HG02798 (cell line): ENCODE results near the gene TCF15.
"Not testable (repeated sequence)": the region's sequence is repeated elsewhere in the genome, so short reads cannot be mapped to it uniquely, and the experiment has no call there.

Experiments
- ATAC-seq: cut with Tn5 transposase; IDR thresholded peaks from one replicate; pipeline ENCODE4 v1.9.1; 2021; ENCODE audit warnings: mild to moderate bottlenecking; ENCODE audit not compliant: unreplicated experiment, poor library complexity

TCF15 gene

DNA sequence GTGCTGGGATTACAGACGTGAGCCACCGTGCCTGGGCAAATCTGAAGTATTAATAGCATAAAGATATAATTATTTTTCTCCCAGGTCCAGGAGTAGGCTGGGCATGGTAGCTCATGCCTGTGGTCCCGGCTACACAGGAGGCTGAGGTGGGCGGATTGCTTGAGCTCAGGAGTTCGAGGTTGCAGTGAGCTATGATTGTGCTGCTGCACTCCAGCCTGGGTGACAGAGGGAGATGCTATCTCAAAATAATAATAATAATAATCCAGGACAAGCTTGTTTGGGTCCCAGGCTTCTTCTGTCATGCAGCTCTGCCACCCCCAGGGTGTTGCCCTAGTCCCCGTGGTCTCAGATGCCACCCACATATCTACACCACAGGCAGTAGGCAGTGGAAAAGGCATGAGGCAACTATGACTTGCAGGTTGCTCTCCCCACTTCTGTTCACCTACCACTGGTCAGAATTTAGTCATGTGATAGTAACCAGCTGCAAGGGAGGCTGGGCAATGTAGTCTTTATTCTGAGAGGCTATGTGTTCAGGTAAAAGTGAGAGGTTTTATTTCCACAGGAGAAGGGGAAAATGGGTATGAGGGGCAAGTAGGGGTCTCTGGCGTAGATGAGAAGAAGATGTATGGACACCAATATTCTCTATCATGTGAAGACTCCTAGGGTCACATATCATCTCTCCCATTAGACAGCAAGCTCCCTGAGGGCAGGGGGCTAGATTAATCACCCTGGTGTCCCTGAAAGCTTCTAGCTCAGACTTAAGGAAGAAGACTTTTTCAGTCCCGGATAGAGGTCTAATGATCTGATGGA lies 25.7 kb downstream of the TCF15 start:
- ATAC-seq: no peak

DNA sequence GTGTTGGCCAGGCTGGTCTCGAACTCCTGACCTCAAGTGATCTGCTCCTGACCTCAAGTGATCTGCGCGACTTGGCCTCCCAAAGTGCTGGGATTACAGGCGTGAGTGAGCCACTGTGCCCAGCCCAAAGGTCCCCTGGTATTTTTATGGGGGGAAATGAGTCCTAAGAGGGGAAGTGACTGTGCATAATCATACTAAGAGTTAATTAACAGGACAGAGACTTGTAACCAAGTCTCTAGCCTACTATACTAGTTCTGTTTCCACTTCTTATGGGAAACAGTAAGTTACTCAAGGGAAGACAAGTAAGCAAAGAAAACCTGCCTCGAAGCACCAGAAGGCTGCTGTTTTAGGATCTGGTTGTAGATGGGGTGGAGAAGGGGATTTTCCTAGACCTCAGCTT lies 27.9 kb downstream of the TCF15 start:
- no peak for ATAC-seq

DNA sequence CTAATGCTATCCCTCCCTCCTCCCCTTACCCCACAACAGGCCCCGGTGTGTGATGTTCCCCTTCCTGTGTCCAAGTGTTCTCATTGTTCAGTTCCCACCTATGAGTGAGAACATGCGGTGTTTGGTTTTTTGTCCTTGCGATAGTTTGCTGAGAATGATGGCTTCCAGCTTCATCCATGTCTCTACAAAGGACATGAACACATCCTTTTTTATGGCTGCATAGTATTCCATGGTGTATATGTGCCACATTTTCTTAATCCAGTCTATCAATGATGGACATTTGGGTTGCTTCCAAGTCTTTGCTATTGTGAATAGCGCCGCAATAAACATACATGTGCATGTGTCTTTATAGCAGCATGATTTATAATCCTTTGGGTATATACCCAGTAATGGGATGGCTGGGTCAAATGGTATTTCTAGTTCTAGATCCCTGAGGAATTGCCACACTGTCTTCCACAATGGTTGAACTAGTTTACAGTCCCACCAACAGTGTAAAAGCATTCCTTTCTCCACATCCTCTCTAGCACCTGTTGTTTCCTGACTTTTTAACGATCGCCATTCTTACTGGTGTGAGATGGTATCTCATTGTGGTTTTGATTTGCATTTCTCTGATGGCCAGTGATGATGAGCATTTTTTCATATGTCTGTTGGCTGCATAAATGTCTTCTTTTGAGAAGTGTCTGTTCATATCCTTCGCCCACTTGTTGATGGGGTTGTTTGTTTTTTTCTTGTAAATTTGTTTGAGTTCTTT lies 31.0 kb downstream of the TCF15 start:
- not testable (repeated sequence) for ATAC-seq

DNA sequence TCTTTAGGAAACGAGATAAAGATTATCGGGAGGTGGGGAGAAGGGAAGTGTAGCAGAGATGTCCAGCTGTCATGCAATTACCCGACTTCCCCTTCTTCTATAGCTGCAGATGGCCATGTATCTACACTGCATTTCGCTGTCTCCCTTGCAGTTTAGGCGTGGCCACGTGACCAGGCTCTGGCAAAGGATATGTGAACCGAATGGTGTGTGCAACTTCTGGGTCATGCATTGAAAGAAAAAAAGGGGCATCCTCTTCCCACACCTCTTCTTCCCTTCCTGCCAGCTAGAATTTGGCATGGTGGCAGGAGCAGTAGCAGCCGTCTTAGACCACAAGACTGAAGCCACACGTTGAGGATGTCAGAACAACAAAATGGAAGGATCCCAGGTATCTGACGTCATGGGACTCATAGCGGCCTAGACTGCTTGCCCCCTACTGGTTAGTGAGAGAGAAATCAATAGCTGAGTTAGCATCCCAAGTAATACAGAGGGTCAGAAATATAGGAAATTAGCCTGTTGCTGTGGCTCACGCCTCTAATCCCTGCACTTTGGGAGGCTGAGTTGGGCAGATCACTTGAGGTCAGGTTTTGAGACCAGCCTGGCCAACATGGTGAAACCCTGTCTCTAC lies 32.8 kb downstream of the TCF15 start:
- ATAC-seq: no peak

DNA sequence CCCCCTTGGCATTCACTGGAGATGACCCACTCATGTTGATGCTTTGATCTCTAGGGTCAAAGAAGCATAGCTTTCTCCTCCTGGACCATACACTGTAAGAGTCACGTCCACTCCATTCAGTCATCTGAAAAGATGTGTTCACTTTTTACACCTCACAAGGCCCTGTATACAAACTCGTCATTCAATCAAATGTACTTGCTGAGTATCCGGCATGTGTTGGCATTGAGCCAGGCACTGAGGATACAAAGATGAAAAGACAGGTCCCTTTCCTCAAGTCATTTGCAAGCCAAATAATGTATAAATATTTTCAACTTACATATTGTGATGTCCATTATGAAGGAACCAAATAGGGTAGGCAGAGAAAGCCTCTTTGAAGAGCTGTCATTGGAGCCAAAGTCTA lies 34.0 kb downstream of the TCF15 start:
- no peak for ATAC-seq

DNA sequence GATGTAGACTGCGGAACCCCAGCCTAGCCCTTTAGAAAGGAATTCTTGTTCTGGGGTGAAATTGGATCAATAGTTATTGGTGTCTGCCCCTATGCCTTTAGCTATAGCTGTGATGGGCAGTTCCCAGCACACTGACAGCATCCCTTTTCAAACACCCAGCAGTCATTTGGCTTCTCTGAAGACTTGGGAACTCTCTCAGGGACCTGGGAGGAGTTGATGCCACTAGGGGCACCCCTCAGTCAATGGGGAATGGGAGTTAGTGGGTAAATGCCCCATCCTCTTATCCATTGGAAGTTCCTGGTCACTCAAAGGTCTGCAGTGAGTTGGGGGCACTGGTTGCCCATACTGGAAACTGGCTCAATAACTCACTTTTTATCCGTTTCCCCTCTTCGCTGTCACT lies 34.9 kb downstream of the TCF15 start:
- ATAC-seq: no peak

DNA sequence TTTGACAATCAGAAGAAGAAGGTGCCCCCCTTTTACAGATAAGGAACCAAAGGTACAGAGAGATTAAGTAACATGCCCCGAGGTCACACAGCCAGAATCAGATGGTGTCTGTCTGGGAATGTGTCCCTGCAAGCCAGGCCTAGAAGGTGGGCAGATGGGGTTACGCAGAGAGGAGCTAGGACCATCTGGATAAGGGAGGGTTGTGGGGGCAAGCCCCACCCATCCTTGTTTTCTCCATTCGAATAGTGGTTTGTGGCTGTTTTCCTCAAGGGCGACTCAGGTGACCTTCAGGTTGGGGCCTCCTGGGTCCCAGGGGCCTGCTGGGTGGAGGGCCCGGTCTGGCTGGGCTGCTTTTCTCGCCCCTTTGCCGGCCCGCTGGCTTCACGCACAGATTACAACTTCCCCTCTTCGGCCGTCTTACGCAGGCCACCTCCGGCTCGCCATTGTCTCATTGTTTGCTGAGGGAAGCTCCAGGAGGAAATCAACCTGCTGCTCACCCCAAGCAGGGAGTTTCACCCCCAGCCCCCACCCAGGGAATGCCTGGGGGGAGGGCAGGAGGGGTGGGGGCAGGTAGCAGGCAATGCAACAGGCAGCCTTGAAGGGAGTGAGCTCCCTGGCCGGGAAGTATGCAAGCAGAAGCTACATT lies 35.7 kb downstream of the TCF15 start:
- no peak for ATAC-seq

DNA sequence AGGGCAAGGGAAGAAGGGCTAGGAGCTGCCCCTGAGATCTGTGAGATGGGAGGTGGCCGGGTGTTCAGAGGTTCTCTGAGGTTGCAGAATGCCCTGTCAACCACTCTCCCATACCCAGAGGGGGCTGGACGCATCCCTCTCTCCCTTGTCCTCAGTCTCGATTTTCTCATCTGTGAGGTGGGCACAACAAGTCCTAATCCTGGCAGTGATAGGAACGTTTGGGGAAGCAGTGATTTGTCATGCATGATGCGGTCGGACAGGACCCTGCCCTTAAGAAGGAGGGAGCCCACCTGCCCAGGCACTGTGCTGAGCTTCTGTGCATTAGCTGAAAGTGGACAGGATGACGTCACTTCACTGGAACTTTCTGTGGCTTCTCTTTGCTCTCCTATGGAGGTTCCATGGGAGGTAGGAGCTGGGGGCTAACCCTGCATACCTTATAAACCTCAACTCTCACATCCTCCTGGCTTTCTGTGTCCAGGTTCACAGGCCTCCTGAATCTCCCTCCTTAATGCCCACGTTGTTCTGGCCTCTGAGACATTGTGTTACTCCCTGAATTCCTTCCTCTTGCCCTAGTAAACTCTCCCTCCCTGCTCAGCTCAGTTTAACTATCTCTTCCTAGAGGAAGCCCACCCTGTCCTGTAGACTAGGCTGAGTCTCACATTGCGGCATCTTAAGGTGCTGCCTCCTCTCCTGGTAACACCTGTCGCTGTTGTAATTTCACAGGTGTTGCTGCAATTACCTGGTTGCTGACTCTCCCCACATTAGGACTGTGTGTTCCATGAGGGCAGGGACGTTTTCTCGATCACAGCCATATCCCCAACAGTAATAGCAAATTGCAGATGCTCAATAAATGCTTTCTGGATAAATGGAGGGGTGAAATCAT lies 36.5 kb downstream of the TCF15 start:
- no peak for ATAC-seq

DNA sequence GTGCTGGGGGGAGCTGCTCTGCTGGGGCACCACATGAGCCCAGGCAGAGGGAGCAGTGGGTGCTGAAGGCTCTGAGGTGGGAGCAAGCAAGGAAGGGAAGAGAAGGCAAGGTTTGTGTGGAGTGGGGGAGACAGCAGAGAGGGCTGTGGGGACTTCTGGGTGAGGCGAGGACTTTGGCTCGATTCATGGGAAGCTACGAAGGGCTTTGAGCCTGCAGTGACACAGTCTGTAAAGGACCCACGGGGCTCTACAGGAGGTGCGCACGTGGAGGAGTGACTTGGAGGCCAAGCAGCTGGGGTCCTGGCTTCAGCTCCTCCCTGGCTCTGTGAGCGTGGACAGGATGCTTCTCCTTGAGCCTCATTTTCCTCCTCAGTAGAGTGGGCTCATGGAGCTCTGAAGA lies 37.4 kb downstream of the TCF15 start:
- no peak for ATAC-seq

DNA sequence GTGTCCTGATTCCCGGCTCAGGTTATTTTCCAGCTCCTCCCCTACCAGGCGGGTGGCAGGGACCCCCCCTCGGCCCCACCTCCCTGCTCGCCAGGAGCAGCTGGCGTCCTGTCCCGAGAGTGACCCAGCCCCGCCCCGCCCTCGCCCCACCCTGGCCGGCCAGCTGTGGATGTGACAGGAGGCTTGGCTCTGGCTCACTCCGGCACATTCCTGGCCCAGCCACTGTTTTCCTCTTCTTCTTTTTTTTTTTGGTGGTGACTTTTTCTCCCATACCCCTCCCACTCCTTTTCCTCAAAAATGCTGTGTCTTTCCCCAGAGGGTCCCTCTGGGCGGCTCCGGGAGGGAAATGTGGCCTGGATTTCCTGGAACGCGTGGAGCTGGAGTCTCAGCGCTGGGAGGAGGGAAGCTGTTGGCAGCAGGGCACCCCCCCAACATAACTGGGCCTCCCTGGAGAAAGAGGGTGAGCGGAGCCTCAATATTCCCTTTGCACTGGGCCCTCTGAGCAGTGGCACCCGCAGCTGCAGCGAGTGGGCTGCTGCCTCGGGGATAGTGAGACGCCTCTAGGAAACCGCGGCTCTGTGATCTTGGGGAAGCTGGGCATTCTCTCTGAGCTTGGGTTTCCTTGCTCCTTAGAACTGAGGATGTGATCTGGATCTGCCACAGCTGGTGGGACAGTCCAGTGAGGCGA lies 38.2 kb downstream of the TCF15 start:
- ATAC-seq: no peak

DNA sequence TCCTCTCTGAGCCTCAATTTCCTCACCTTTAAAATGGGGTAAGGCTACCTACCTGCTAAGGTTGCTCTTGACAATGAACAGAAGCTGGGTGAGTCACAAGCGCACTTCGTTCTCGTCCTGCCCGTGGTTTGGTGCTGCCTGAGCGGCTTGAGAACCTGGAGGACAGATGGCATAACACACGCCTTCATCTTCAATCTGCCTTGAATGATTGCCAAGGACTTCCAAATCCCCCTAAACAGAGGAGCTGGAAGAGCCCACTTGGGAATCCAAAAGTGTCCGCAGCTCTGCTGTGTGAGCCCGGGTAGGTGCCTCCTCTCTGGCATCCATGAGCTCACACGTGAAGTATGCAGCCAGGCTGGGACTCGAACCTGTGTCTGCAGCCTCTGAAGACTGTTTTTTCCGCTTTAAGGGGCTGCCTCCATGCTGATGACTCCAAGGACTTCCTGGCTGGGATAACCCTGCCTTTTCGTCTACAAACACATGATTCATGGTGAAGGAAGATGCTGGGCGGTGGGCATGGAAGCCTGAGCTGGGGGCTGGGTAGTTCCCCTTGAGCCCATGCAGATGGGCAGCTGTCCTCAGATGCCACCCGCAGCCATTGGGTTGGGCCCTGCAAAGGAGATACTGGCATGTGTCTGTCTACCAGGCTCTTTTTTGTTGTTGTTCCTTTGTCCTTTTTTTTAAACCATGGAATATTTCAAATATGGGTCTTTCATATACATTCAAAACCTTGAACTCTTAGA lies 41.3 kb downstream of the TCF15 start:
- ATAC-seq: no peak

DNA sequence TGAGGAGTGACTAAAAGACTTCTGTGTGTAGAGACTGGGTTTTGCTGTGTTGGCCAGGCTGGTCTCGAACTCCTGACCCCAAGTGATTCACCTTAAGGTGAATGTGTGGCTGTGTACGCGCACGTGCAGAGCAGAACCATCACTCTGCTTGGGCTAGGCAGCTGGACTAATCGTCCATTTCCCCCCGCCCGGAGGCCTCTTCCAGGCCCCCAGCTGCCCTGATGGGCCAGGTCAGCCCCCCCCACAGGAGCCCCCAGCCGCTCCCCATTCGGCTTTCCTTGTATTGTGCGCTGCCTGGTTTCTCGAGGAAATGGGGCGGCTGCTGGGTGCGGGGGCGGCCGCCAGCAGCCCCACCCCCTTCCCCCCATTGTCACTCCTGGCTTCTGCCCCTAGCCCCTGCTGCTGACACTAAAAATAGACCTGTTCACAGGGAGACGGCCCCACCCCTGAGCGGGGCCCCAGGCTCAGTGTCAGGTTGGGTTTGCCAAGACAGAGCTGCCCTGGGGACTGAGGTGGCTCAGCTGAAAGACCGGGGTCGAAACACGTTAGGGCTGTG lies 41.9 kb downstream of the TCF15 start:
- no peak for ATAC-seq

DNA sequence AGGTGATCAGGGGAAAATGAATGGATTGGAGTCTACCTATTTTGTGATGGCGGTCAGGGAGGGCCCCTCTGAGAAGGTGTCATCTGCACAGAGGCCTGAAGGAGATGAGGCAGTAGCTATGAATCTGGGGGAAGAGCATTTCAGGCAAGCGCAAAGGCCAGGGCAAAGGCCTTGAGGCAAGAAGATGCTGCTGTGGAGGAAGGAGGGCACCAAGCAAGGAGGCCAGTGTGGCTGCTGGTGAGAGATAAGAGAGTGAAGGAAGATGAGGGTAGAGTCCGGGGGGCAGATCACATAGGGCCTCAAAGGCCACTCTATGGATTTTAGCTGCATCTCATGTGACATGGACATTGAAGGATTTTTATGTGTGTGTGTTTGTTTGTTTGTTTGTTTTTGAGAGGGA lies 45.9 kb downstream of the TCF15 start:
- ATAC-seq: no peak

DNA sequence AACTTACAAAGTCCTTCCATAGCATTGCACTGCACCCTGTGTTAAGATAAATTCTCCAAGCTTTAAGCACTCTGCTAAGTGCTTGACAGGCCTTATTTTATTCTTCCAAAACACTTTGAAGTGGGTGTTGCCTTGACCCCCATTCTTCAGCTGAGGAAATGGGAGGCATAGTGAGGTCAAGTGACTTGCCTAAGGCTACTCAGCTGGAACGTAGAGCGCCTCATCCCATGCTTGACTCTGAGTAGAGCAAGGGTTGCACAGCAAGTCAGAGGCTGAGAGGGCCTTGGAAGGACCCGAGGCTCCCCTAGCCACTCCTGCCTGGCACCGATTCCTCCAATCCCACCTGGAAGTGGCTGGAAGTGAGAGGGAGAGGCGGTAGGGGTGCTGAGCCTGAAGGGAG lies 46.9 kb downstream of the TCF15 start:
- ATAC-seq: no peak

DNA sequence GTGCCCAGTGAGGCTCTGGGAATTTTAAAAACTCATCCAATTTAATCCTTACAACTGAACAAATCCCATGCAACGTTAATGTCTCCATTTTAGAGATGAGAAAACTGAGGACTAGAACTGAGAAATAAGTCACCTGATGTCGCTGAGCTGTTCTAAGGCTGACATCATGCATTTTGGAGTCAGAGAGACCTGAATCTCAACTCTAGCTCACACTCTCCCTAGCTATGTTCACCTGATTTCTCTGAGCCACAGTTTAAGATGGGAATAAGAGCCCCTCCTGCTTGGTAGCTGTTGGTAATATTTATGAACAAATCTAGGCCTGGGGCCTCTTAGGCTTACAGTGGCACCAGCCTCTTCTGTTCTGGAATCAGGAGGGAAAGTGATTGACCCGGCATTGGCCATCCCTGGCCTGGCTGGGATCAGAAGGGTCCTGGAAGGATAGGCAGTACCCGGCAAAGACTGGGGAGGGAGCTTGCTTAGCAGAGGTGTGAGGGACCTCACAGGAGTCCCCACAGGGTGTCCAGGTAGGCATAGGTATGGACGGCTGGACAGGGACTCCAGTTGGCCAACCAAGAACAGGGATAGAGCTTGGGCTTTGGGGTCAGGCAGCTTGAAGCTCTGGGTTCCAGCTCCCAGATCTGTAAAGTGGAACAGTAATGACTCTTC lies 47.7 kb downstream of the TCF15 start:
- no peak for ATAC-seq

DNA sequence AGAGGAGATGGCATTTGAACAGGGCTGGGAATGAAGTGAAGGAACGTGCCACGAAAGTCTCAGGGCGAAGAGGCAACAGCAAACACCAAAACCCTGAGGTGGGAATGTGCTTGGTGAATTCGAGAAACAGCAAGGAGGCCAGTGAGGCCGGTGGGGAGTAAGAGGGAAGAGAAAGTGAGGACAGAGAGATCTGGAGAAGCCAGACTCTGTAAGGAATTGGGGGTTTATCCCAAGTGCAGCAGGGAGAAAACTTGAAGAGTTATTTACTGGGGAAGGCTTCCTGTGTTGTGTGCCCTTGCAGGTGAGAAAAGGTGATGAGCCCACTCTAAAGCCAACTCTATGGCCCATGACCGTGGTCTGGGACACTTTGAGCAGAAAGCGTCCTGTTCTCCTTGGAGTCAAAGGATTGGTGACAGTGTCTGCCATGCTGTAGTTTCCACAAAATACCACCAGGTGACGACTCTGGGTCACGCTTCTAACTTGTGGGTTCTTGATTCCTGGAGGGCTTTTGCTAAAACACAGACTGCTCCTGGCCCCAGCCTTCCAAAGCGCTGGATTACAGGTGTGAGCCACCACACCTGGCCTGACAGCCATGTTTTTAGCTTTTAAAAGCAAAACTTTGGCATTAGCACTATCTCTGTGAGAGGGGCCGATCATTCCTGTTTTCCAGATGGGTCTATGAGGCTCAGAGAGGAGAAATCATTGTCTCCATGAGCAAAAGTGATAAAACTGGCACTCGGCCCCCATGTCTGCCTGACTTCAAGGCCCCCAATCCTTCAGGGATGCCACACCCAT lies 48.5 kb downstream of the TCF15 start:
- ATAC-seq: peak; percentile 51

DNA sequence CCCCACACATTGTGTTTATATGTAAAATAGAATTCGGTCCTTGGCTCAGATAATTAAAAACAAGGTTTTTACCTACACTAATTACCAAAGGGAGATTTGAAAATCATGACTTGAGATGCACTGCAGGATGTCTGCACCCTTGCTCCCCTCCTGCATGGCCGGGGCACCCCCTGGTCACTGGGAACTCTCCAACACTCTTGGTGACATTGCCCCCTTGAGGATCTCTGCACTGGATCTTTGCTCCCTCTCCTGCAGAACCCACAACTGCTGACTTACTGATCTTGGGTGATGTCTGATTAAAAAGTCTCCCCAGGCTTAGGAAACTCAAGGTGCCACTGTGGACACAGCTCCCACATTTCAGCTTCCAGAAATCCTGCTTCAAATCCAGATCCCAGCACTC lies 49.4 kb downstream of the TCF15 start:
- ATAC-seq: no peak
